ENCODE measurements around the gene NEDD4L. TPM values are rescaled to one million over a fixed set of nuclear protein-coding genes. Genes with fewer than 3 reads are reported as not detected.

Gene NEDD4L
- total RNA-seq, 3 donors from 2014 or later = 2.6 to 4.7 (median 2.9) TPM

DNA sequence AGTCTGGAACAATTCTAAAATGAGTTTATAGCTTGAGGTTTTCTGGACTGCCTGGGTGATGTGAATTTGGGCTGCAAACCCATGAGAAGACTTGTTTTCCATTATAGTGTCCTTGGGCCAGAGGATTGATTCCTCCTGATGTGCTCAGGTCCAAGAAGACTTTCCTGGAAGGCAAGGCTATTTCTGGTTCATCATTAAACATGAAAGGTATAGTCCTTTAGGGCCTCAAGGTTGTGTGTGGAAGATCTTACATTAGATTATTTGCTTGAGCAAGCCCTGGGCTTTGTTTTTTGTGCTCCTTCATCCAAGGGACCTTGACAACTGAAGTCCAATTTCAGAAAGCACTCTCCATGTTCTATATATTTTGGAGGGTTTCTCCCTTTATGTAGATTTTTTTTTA, 26.8 kb upstream of the NEDD4L start:
- no peaks in the 10 kb centered on the region for H3K4me1 Mint-ChIP-seq (ENCODE audit: low read depth)
- H3K27me3 Mint-ChIP-seq (ENCODE audit: low read depth) = peaks cover 9% of the 10 kb centered on the region
- peaks cover 8% of the 10 kb centered on the region for H3K9me3 Mint-ChIP-seq
- no peaks in the 10 kb centered on the region for H3K36me3 Mint-ChIP-seq (ENCODE audit: insufficient read depth)
- H3K4me3 Mint-ChIP-seq = no peak overlapping the region
- DNase-seq (no peak), ATAC-seq (no peak)

GRCh38 chr18:58020567-58021107, 23.4 kb upstream of the NEDD4L start:
- no peak overlapping the region for H3K4me3 Mint-ChIP-seq
- DNase-seq (no peak), ATAC-seq (no peak)
- peaks cover 8% of the 10 kb centered on the region for H3K9me3 Mint-ChIP-seq
- peaks cover 7% of the 10 kb centered on the region for H3K27me3 Mint-ChIP-seq (ENCODE audit: low read depth)
- H3K36me3 Mint-ChIP-seq (ENCODE audit: insufficient read depth) = no peaks in the 10 kb centered on the region
- no peaks in the 10 kb centered on the region for H3K4me1 Mint-ChIP-seq (ENCODE audit: low read depth)

- H3K4me1 Mint-ChIP-seq (ENCODE audit: low read depth) = no peaks in the 10 kb centered on the region
- no peak overlapping the region for H3K4me3 Mint-ChIP-seq
- ATAC-seq (no peak), DNase-seq (no peak)
- H3K9me3 Mint-ChIP-seq = peaks cover under 1% of the 10 kb centered on the region
- no peaks in the 10 kb centered on the region for H3K36me3 Mint-ChIP-seq (ENCODE audit: insufficient read depth)
- peaks cover 3% of the 10 kb centered on the region for H3K27me3 Mint-ChIP-seq (ENCODE audit: low read depth)
Observed at GRCh38 chr18:58021504-58021903, 22.5 kb upstream of the NEDD4L start.

DNA sequence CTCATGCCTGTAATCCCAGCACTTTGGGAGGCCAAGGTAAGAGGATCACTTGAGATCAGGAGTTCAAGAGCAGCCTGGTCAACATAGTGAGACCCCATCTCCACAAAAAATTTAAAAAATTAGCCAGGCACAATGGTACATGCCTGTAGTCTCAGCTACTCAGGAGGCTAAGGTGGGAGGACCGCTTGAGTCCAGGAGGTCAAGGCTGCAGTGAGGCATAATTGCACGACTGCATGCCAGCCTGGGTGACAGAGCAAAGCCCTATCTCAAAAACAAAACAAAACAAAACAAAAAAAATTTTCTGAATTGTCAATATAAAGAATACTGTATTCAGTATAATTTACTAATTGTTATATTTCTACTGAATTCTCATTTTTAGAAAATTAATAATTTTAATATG, 20.9 kb upstream of the NEDD4L start:
- H3K4me1 Mint-ChIP-seq (ENCODE audit: low read depth) = no peaks in the 10 kb centered on the region
- DNase-seq (no peak), ATAC-seq (no peak)
- no peaks in the 10 kb centered on the region for H3K9me3 Mint-ChIP-seq
- H3K27me3 Mint-ChIP-seq (ENCODE audit: low read depth) = peaks cover 3% of the 10 kb centered on the region
- H3K36me3 Mint-ChIP-seq (ENCODE audit: insufficient read depth) = no peaks in the 10 kb centered on the region
- no peak overlapping the region for H3K4me3 Mint-ChIP-seq

DNA sequence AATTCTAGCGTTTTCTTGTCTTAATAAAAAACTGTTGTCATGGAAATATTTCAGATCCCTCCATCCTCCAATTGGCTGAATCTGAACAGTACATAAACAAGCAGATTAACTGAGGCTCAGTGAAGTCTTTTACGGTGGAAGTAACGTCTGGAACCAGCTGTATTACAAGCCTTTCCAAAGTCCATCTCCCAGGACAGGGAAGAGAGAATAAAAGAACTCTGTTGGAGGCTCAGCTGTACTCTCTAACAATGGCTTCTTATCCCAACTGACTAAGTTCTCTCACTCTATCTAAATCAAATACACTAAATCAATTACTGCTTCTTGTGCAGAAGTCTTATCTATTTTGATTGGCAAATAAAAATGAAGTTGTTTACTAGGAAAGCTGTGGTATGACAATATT, 19.9 kb upstream of the NEDD4L start:
- H3K36me3 Mint-ChIP-seq (ENCODE audit: insufficient read depth) = no peaks in the 10 kb centered on the region
- peaks cover 3% of the 10 kb centered on the region for H3K27me3 Mint-ChIP-seq (ENCODE audit: low read depth)
- H3K4me1 Mint-ChIP-seq (ENCODE audit: low read depth) = no peaks in the 10 kb centered on the region
- H3K4me3 Mint-ChIP-seq = no peak overlapping the region
- H3K9me3 Mint-ChIP-seq = no peaks in the 10 kb centered on the region
- DNase-seq = no peak
- no peak for ATAC-seq

GRCh38 chr18:58025205-58025604, 18.8 kb upstream of the NEDD4L start:
- no peaks in the 10 kb centered on the region for H3K9me3 Mint-ChIP-seq
- no peak for ATAC-seq
- H3K4me3 Mint-ChIP-seq = no peak overlapping the region
- no peaks in the 10 kb centered on the region for H3K36me3 Mint-ChIP-seq (ENCODE audit: insufficient read depth)
- H3K4me1 Mint-ChIP-seq (ENCODE audit: low read depth) = no peaks in the 10 kb centered on the region
- DNase-seq = no peak
- peaks cover 3% of the 10 kb centered on the region for H3K27me3 Mint-ChIP-seq (ENCODE audit: low read depth)

GRCh38 chr18:58025733-58026132, 18.3 kb upstream of the NEDD4L start:
- no peak overlapping the region for H3K4me3 Mint-ChIP-seq
- no peaks in the 10 kb centered on the region for H3K36me3 Mint-ChIP-seq (ENCODE audit: insufficient read depth)
- DNase-seq (no peak), ATAC-seq (no peak)
- peaks cover 3% of the 10 kb centered on the region for H3K27me3 Mint-ChIP-seq (ENCODE audit: low read depth)
- H3K4me1 Mint-ChIP-seq (ENCODE audit: low read depth) = no peaks in the 10 kb centered on the region
- H3K9me3 Mint-ChIP-seq = no peaks in the 10 kb centered on the region

GRCh38 chr18:58026395-58026794, 17.6 kb upstream of the NEDD4L start:
- Mint-ChIP-seq H3K27me3 (ENCODE audit: low read depth) (peaks cover 3% of the 10 kb centered on the region), H3K4me1 (ENCODE audit: low read depth) (no peaks in the 10 kb centered on the region), H3K9me3 (no peaks in the 10 kb centered on the region), H3K36me3 (ENCODE audit: insufficient read depth) (no peaks in the 10 kb centered on the region), H3K4me3 (no peak overlapping the region)
- DNase-seq (no peak), ATAC-seq (no peak)

GRCh38 chr18:58026857-58027256, 17.2 kb upstream of the NEDD4L start:
- DNase-seq (no peak), ATAC-seq (no peak)
- H3K36me3 Mint-ChIP-seq (ENCODE audit: insufficient read depth) = no peaks in the 10 kb centered on the region
- no peak overlapping the region for H3K4me3 Mint-ChIP-seq
- H3K27me3 Mint-ChIP-seq (ENCODE audit: low read depth) = peaks cover under 1% of the 10 kb centered on the region
- no peaks in the 10 kb centered on the region for H3K4me1 Mint-ChIP-seq (ENCODE audit: low read depth)
- H3K9me3 Mint-ChIP-seq = no peaks in the 10 kb centered on the region

- DNase-seq (no peak), ATAC-seq (no peak)
- Mint-ChIP-seq H3K4me3 (no peak overlapping the region), H3K36me3 (ENCODE audit: insufficient read depth) (no peaks in the 10 kb centered on the region), H3K27me3 (ENCODE audit: low read depth) (no peaks in the 10 kb centered on the region), H3K4me1 (ENCODE audit: low read depth) (no peaks in the 10 kb centered on the region), H3K9me3 (no peaks in the 10 kb centered on the region)
Observed at GRCh38 chr18:58027341-58027740, 16.7 kb upstream of the NEDD4L start.

DNA sequence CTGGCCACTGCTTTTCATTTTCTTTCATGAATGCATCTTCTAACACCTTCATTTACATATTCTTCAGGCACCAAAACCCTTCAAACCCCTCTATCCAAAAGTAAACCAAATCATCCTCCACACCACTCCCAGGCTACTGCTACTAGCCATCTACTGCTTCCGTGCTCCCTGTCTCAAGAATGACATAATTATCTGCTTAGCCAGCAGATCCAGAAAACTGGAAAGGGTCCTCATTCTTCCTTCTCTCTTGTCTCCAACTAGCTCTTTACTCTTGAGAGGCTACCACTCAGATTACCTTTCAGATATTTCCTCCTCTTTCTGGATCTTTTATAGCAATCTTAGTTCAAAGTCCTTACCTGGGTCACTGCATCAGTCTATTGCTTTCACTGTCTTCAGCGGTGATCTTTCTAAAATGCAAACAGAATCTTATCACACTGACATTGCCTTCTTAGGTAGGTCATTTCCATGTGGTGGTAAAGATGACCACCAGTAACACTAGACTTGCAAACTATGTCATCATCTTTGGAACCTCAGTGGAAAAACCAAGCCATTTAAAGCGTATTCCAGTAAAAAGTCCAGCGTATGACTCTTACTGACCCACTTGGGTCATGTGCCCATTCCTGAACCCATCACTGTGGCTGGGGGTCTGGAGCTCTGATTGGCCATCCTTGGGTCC, 15.8 kb upstream of the NEDD4L start:
- H3K4me1 Mint-ChIP-seq (ENCODE audit: low read depth) = no peaks in the 10 kb centered on the region
- no peaks in the 10 kb centered on the region for H3K36me3 Mint-ChIP-seq (ENCODE audit: insufficient read depth)
- no peak overlapping the region for H3K4me3 Mint-ChIP-seq
- H3K9me3 Mint-ChIP-seq = no peaks in the 10 kb centered on the region
- peaks cover 3% of the 10 kb centered on the region for H3K27me3 Mint-ChIP-seq (ENCODE audit: low read depth)
- no peak for ATAC-seq
- no peak for DNase-seq

- peaks cover 20% of the 10 kb centered on the region for H3K27me3 Mint-ChIP-seq (ENCODE audit: low read depth)
- no peaks in the 10 kb centered on the region for H3K36me3 Mint-ChIP-seq (ENCODE audit: insufficient read depth)
- no peak overlapping the region for H3K4me3 Mint-ChIP-seq
- no peaks in the 10 kb centered on the region for H3K4me1 Mint-ChIP-seq (ENCODE audit: low read depth)
- no peak for DNase-seq
- ATAC-seq = no peak
- H3K9me3 Mint-ChIP-seq = no peaks in the 10 kb centered on the region
Observed at GRCh38 chr18:58032233-58032632, 11.8 kb upstream of the NEDD4L start.

GRCh38 chr18:58033216-58033615, 10.8 kb upstream of the NEDD4L start:
- ATAC-seq = no peak
- Mint-ChIP-seq H3K27me3 (ENCODE audit: low read depth) (peaks cover 20% of the 10 kb centered on the region), H3K9me3 (no peaks in the 10 kb centered on the region), H3K4me3 (no peak overlapping the region), H3K36me3 (ENCODE audit: insufficient read depth) (no peaks in the 10 kb centered on the region), H3K4me1 (ENCODE audit: low read depth) (no peaks in the 10 kb centered on the region)
- DNase-seq = no peak

DNA sequence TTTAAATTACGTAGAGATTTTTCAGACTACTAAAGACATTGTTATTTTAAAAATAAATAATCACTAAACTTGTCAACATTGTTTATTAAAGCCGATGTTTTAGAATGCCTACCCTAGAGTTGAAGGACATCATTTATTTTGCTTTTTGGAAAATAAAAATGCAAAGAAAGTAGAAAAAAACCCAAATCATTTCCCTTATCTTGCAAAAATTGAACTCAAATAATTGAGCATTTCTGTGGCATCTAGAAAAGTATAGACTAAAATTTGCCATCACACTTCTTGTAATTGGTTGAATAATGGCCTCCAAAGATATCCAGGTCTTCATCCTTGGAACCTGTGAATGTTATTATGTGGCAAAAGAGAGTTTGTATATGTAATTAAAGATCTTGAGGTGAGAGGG, 9.7 kb upstream of the NEDD4L start:
- Mint-ChIP-seq H3K9me3 (no peaks in the 10 kb centered on the region), H3K27me3 (ENCODE audit: low read depth) (peaks cover 20% of the 10 kb centered on the region), H3K4me1 (ENCODE audit: low read depth) (no peaks in the 10 kb centered on the region), H3K4me3 (no peak overlapping the region), H3K36me3 (ENCODE audit: insufficient read depth) (no peaks in the 10 kb centered on the region)
- DNase-seq (no peak), ATAC-seq (no peak)

- peaks cover 4% of the 10 kb centered on the region for H3K4me1 Mint-ChIP-seq (ENCODE audit: low read depth)
- H3K4me3 Mint-ChIP-seq = no peak overlapping the region
- ATAC-seq = no peak
- peaks cover 22% of the 10 kb centered on the region for H3K27me3 Mint-ChIP-seq (ENCODE audit: low read depth)
- no peaks in the 10 kb centered on the region for H3K36me3 Mint-ChIP-seq (ENCODE audit: insufficient read depth)
- no peaks in the 10 kb centered on the region for H3K9me3 Mint-ChIP-seq
- no peak for DNase-seq
Observed at GRCh38 chr18:58037163-58037562, 6.9 kb upstream of the NEDD4L start.
